Small intestine (tissue), 7 donors: ENCODE measurements around the gene CD14. TPM values are rescaled to one million over a fixed set of nuclear protein-coding genes. Genes with fewer than 3 reads are reported as not detected.
"Not testable (repeated sequence)": the region's sequence is repeated elsewhere in the genome, so short reads cannot be mapped to it uniquely, and the experiment has no call there.

ENCODE experiments used
- DNase-seq, 2 donors: peaks; one replicate each; pipeline versions ENCODE4 v3.0.0 to v3.0.0-alpha.2; 2013
- FAIRE-seq: peaks from 2 replicates; lab custom pipeline; 2012; peaks lifted over from hg19 to GRCh38; lab: Jason Lieb, UNC
- H3K27ac ChIP-seq, 3 donors: one replicate each; pipeline ENCODE4 v1.5.1; 2013; ENCODE audit warnings: low read length in 2 of 3, mild to moderate bottlenecking in 2 of 3, control low read depth in 1 of 3, inconsistent platforms in 1 of 3, low read depth in 1 of 3, moderate library complexity in 1 of 3
- H3K27me3 ChIP-seq, 3 donors: one replicate each; pipeline ENCODE4 v1.6.1; 2013; ENCODE audit warnings: low read length in 3 of 3, inconsistent platforms in 1 of 3; ENCODE audit not compliant: control insufficient read depth in 3 of 3, insufficient read depth in 3 of 3
- H3K36me3 ChIP-seq, 3 donors: one replicate each; pipeline ENCODE4 v1.6.1; 2013; ENCODE audit warnings: low read length in 3 of 3, inconsistent platforms in 1 of 3, low read depth in 1 of 3, mild to moderate bottlenecking in 1 of 3, moderate library complexity in 1 of 3; ENCODE audit not compliant: control insufficient read depth in 3 of 3, insufficient read depth in 2 of 3
- H3K4me1 ChIP-seq, 3 donors: one replicate each; pipeline ENCODE4 v1.6.1; 2013; ENCODE audit warnings: low read length in 2 of 3, inconsistent platforms in 1 of 3, low read depth in 1 of 3, mild to moderate bottlenecking in 1 of 3, moderate library complexity in 1 of 3; ENCODE audit not compliant: control insufficient read depth in 3 of 3, insufficient read depth in 2 of 3
- H3K4me3 ChIP-seq, 3 donors: one replicate each; pipeline ENCODE4 v1.5.1; 2013; ENCODE audit warnings: low read length in 3 of 3, control low read depth in 1 of 3, inconsistent platforms in 1 of 3, low read depth in 1 of 3, mild to moderate bottlenecking in 1 of 3, moderate library complexity in 1 of 3
- H3K9me3 ChIP-seq, 2 donors: one replicate each; pipeline ENCODE4 v1.6.1; 2013; ENCODE audit warnings: low read depth in 1 of 2, low read length in 1 of 2; ENCODE audit not compliant: control insufficient read depth in 2 of 2, insufficient read depth in 1 of 2
- WGBS, 3 donors: extraction: QIAGEN DNeasy Blood & Tissue Kit; methylation state at CpG; one replicate each; pipeline ENCODE4 v1.1.7; 2013; 5-methylcytosine and 5-hydroxymethylcytosine counted together
- polyA plus RNA-seq, 4 donors: library from polyadenylated mRNA; stranded (reverse) in 3 of 4; unstranded in 1 of 4; fragments of 200-250 nt in 3 of 4; fragments of 120-200 nt in 1 of 4; gene quantifications; one replicate each; pipeline versions ENCODE4 v1.2.1 to v1.2.3, GENCODE V29; 2013
- donor health status: healthy with polysubstance abuse.
- donor health status: control.
- donor health status: control.
- donor health status: Bipolar disorder and iron deficiency.
- donor health status: healthy.

The CD14 gene
- polyA plus RNA-seq, 4 donors, result 3.1 to 30.3 (median 8.5) TPM

GRCh38 chr5:140671472-140672125 is 38.6 kb upstream of the CD14 start:
- Histone ChIP-seq H3K27me3 (peaks cover 0 to 2% (median 0%) of the 10 kb centered on the region in 3 donors), H3K27ac (no peak overlapping the region), H3K4me3 (no peak overlapping the region), H3K4me1 (no peaks in the 10 kb centered on the region), H3K36me3 (peaks cover 21 to 66% (median 25%) of the 10 kb centered on the region in 3 donors), H3K9me3 (no peaks in the 10 kb centered on the region)
- no peak for FAIRE-seq
- no peak for DNase-seq
- whole genome bisulfite sequencing, 3 donors, result 91 to 94% (median 94%) methylated on average over 5 to 6 of the region's 7 CpGs

GRCh38 chr5:140671035-140671434 is 38.1 kb upstream of the CD14 start:
- H3K36me3 ChIP-seq, result peaks cover 21 to 62% (median 25%) of the 10 kb centered on the region in 3 donors
- DNase-seq, H3K27me3 ChIP-seq, FAIRE-seq, H3K4me1 ChIP-seq, H3K4me3 ChIP-seq, H3K27ac ChIP-seq, H3K9me3 ChIP-seq: not testable (repeated sequence)
- WGBS, 3 donors, result 91 to 98% (median 93%) methylated on average over 4 of the region's 4 CpGs

- DNase-seq, result peak; percentile 97 to 98
- Histone ChIP-seq H3K27me3 (no peaks in the 10 kb centered on the region), H3K36me3 (peaks cover 16 to 37% (median 19%) of the 10 kb centered on the region in 3 donors), H3K9me3 (no peaks in the 10 kb centered on the region), H3K4me3 (peak within 1 kb of the TSS; percentile 79 to 96 (median 93)), H3K27ac (peak within 1 kb of the TSS; percentile 89 to 96 (median 95)), H3K4me1 (peaks cover 2 to 6% (median 4%) of the 10 kb centered on the region in 3 donors)
- FAIRE-seq, result no peak
- WGBS, 3 donors, result 0% methylated on average over 52 to 54 of the region's 54 CpGs
These were observed 31.6 kb upstream of the CD14 start, which contains the start of gene WDR55 for GRCh38 chr5:140664359-140665119. Gene WDR55, plus strand, starts transcription at chr5:140664904. Its CDS starts 9 bp downstream, at chr5:140664913.

- Histone ChIP-seq H3K27ac (peak overlapping the region; percentile 89 to 96 (median 95)), H3K4me3 (peak overlapping the region in 2 of 3 donors; percentile 93 to 96), H3K9me3 (no peaks in the 10 kb centered on the region), H3K4me1 (peaks cover 2 to 6% (median 4%) of the 10 kb centered on the region in 3 donors), H3K27me3 (no peaks in the 10 kb centered on the region), H3K36me3 (peaks cover 16 to 35% (median 17%) of the 10 kb centered on the region in 3 donors)
- 3 to 10% (median 10%) methylated on average over 18 of the region's 18 CpGs for WGBS, 3 donors
- FAIRE-seq, result no peak
- DNase-seq, result no peak
These were observed 31.0 kb upstream of the CD14 start for GRCh38 chr5:140664030-140664358.

GRCh38 chr5:140660371-140660770 is 27.4 kb upstream of the CD14 start:
- not testable (repeated sequence) for DNase-seq, H3K4me1 ChIP-seq, H3K27me3 ChIP-seq, H3K4me3 ChIP-seq, H3K27ac ChIP-seq, FAIRE-seq, H3K9me3 ChIP-seq
- WGBS, 3 donors, result 89 to 90% (median 89%) methylated on average over 6 of the region's 6 CpGs
- peaks cover 22 to 49% (median 28%) of the 10 kb centered on the region in 3 donors for H3K36me3 ChIP-seq

- WGBS, 3 donors, result 97 to 99% (median 97%) methylated on average over 17 of the region's 17 CpGs
- no peaks in the 10 kb centered on the region for H3K4me1 ChIP-seq
- FAIRE-seq (no peak), DNase-seq (no peak)
- H3K27me3 ChIP-seq, result no peaks in the 10 kb centered on the region
- no peak overlapping the region for H3K4me3 ChIP-seq
- H3K27ac ChIP-seq, result no peak overlapping the region
- peaks cover 25 to 54% (median 30%) of the 10 kb centered on the region in 3 donors for H3K36me3 ChIP-seq
- H3K9me3 ChIP-seq, result no peaks in the 10 kb centered on the region
These were observed 25.9 kb upstream of the CD14 start for GRCh38 chr5:140658870-140659269.

- DNase-seq (peak in 1 of 2 donors; percentile 23), FAIRE-seq (no peak)
- peaks cover 9 to 48% (median 11%) of the 10 kb centered on the region in 3 donors for H3K36me3 ChIP-seq
- no peaks in the 10 kb centered on the region for H3K9me3 ChIP-seq
- H3K4me1 ChIP-seq, result peaks cover 0 to 9% (median 9%) of the 10 kb centered on the region in 3 donors
- H3K27me3 ChIP-seq, result no peaks in the 10 kb centered on the region
- H3K27ac ChIP-seq, result peak overlapping the region; percentile 74 to 97 (median 76)
- WGBS, 3 donors, result 0 to 1% (median 1%) methylated on average over 27 of the region's 27 CpGs
- H3K4me3 ChIP-seq, result peak overlapping the region; percentile 63 to 87 (median 86)
These were observed 14.1 kb upstream of the CD14 start for GRCh38 chr5:140647042-140647419.

- Histone ChIP-seq H3K9me3 (no peaks in the 10 kb centered on the region), H3K4me3 (no peak overlapping the region), H3K27ac (no peak overlapping the region), H3K4me1 (peaks cover 0 to 14% (median 4%) of the 10 kb centered on the region in 3 donors), H3K36me3 (peaks cover 7 to 37% (median 9%) of the 10 kb centered on the region in 3 donors), H3K27me3 (no peaks in the 10 kb centered on the region)
- no peak for FAIRE-seq
- no peak for DNase-seq
- WGBS, 3 donors, result 64 to 82% (median 64%) methylated on average over 3 of the region's 3 CpGs
These were observed 9.7 kb upstream of the CD14 start for GRCh38 chr5:140642718-140643117.
